CD4-positive, alpha-beta T cell (primary cell): ENCODE results near the gene PID1. TPM values are rescaled to one million over a fixed set of nuclear protein-coding genes. Genes with fewer than 3 reads are reported as not detected.

Source experiments
- ATAC-seq: fragments of 200-7000 bp; cut with Tn5 transposase; one replicate; pipeline ENCODE4 v1.10.0; 2022; ENCODE audit warnings: mild to moderate bottlenecking; ENCODE audit not compliant: poor library complexity
- CTCF ChIA-PET: fragments of 350-600 bp; sonication (Branson Sonifier 250); formaldehyde crosslinking; loops from one replicate; lab custom pipeline; 2021; ENCODE audit warnings: antibody characterized with exemption, inconsistent platforms; lab: Charles Lee
- POLR2A ChIA-PET: fragments of 350-600 bp; sonication (Branson Sonifier 250); formaldehyde crosslinking; loops from one replicate; lab custom pipeline; 2021; ENCODE audit warnings: antibody characterized with exemption, inconsistent platforms; lab: Charles Lee
- DNase-seq, 14 experiments: peaks; one replicate each; pipeline ENCODE4 v3.0.0-alpha.2; 2013 to 2020; ENCODE audit warnings: mixed read lengths in 2 of 14
- H3K27ac ChIP-seq, 2 donors: one replicate each; pipeline versions ENCODE4 v1.5.1 to v1.7.0; 2013; ENCODE audit warnings: low read length in 2 of 2, low read depth in 1 of 2, mild to moderate bottlenecking in 1 of 2
- H3K27me3 ChIP-seq, 2 experiments: 1 replicate in 1 of 2; 2 replicates in 1 of 2; pipeline versions ENCODE4 v1.6.1 to v1.7.0; 2013; ENCODE audit warnings: low read length in 2 of 2, control low read depth in 1 of 2, mild to moderate bottlenecking in 1 of 2, moderate library complexity in 1 of 2; ENCODE audit not compliant: insufficient read depth in 2 of 2, control insufficient read depth in 1 of 2
- H3K36me3 ChIP-seq: one replicate; pipeline ENCODE4 v1.6.1; 2013; ENCODE audit warnings: low read length, control low read depth; ENCODE audit not compliant: insufficient read depth
- H3K4me1 ChIP-seq: one replicate; pipeline ENCODE4 v1.6.1; 2013; ENCODE audit warnings: low read length, control low read depth; ENCODE audit not compliant: insufficient read depth
- H3K4me3 ChIP-seq: one replicate; pipeline ENCODE4 v1.5.1; 2013; ENCODE audit warnings: mild to moderate bottlenecking, low read length, moderate library complexity
- H3K9me3 ChIP-seq, 2 experiments: 1 replicate in 1 of 2; 2 replicates in 1 of 2; pipeline versions ENCODE4 v1.6.1 to v1.7.0; 2013; ENCODE audit warnings: low read length in 2 of 2, mild to moderate bottlenecking in 2 of 2, control low read depth in 1 of 2, moderate library complexity in 1 of 2; ENCODE audit not compliant: control insufficient read depth in 1 of 2, insufficient read depth in 1 of 2
- H3K27ac Mint-ChIP-seq: one replicate; pipeline ENCODE4 v1.8.0; 2020; ENCODE audit warnings: mixed read lengths
- H3K27me3 Mint-ChIP-seq: one replicate; pipeline ENCODE4 v1.8.0; 2021; ENCODE audit warnings: mixed read lengths
- H3K36me3 Mint-ChIP-seq: one replicate; pipeline ENCODE4 v1.8.0; 2021; ENCODE audit warnings: low read depth, mixed read lengths
- H3K4me1 Mint-ChIP-seq: one replicate; pipeline ENCODE4 v1.8.0; 2021; ENCODE audit warnings: low read depth, mixed read lengths
- H3K4me3 Mint-ChIP-seq: one replicate; pipeline ENCODE4 v1.8.0; 2020; ENCODE audit warnings: mild to moderate bottlenecking, mixed read lengths
- H3K9me3 Mint-ChIP-seq: one replicate; pipeline ENCODE4 v1.8.0; 2020; ENCODE audit warnings: mixed read lengths
- CTCF ChIP-seq: fragments of 200-600 bp; IDR thresholded peaks from one replicate; pipeline ENCODE4 v1.8.0; 2022; ENCODE audit warnings: antibody characterized with exemption, mild to moderate bottlenecking
- intact Hi-C, 2 experiments: fragments of 100-400 bp; cut with DNase I in 1 of 2; cut with micrococcal nuclease in 1 of 2; formaldehyde crosslinking; loops; one replicate each; pipeline versions ENCODE4 v1.15.1 to v1.9.0; 2023 to 2025; cut with DNase I, micrococcal nuclease
- polyA plus RNA-seq, 2 donors: library from polyadenylated mRNA; unstranded; fragments of 120-200 nt; gene quantifications; one replicate each; pipeline ENCODE4 v1.2.1, GENCODE V29; 2013
- total RNA-seq, 174 experiments: library from RNA in 2 of 174; stranded (reverse) in 2 of 174; gene quantifications; one replicate each; pipeline ENCODE4 v1.2.3 and lab custom pipeline; 2021 to 2026

The PID1 gene
- total RNA-seq, result under 1 TPM; 0.38 to 0.53 TPM
- polyA plus RNA-seq (2013, experiment 1 of 2), result 6.1 TPM
- polyA plus RNA-seq (2013, experiment 2 of 2), result 3.5 TPM
- 0 to 3.6 (median 0) reads per million in 172 experiments for total RNA-seq (lab: John Stamatoyannopoulos, UW)

GRCh38 chr2:229270551-229271410 is at the start of gene PID1:
Gene PID1 (minus strand): TSS chr2:229271287. CDS start chr2:229271043, 244 bp downstream.
- Histone ChIP-seq H3K36me3 (no peaks in the 10 kb centered on the region), H3K4me1 (no peaks in the 10 kb centered on the region), H3K27ac (no peak within 1 kb of the TSS), H3K27me3 (peaks cover 4 to 20% of the 10 kb centered on the region in 2 experiments), H3K4me3 (peak within 1 kb of the TSS; percentile 30), H3K9me3 (peaks cover 0 to 8% of the 10 kb centered on the region in 2 experiments)
- H3K36me3 Mint-ChIP-seq, result no peaks in the 10 kb centered on the region
- no peak within 1 kb of the TSS for H3K27ac Mint-ChIP-seq
- ChIA-PET CTCF (no interaction called here), POLR2A (no interaction called here)
- intact Hi-C loops, result loop anchor here in 1 of 2 experiments (5.0 kb wide), 1 partner anchor 1378 kb away; no protein-coding TSS in a partner anchor
- H3K27me3 Mint-ChIP-seq, result peaks cover 42% of the 10 kb centered on the region
- ATAC-seq, result no peak
- TF ChIP-seq CTCF, result no peak
- no peak within 1 kb of the TSS for H3K4me3 Mint-ChIP-seq
- no peaks in the 10 kb centered on the region for H3K4me1 Mint-ChIP-seq
- no peaks in the 10 kb centered on the region for H3K9me3 Mint-ChIP-seq
- peak in 2 of 14 experiments; percentile 17 to 21 for DNase-seq

- H3K9me3 Mint-ChIP-seq, result peaks cover 2% of the 10 kb centered on the region
- H3K9me3 ChIP-seq, result peaks cover 0 to 5% of the 10 kb centered on the region in 2 experiments
- intact Hi-C loops, result no loop called here
- ChIA-PET CTCF (no interaction called here), POLR2A (no interaction called here)
- no peak for ATAC-seq
- DNase-seq, result no peak
- no peak overlapping the region for H3K4me3 Mint-ChIP-seq
- no peaks in the 10 kb centered on the region for H3K27me3 Mint-ChIP-seq
- H3K36me3 ChIP-seq, result no peaks in the 10 kb centered on the region
- H3K4me1 ChIP-seq, result no peaks in the 10 kb centered on the region
- TF ChIP-seq CTCF, result no peak
- no peaks in the 10 kb centered on the region for H3K4me1 Mint-ChIP-seq
- no peaks in the 10 kb centered on the region for H3K27me3 ChIP-seq
- H3K27ac Mint-ChIP-seq, result no peak overlapping the region
- no peaks in the 10 kb centered on the region for H3K36me3 Mint-ChIP-seq
- no peak overlapping the region for H3K27ac ChIP-seq
- no peak overlapping the region for H3K4me3 ChIP-seq
These were observed 48.5 kb upstream of the PID1 start for GRCh38 chr2:229319558-229319957.

- intact Hi-C loops, result no loop called here
- Histone ChIP-seq H3K4me3 (no peak overlapping the region), H3K27me3 (no peaks in the 10 kb centered on the region), H3K36me3 (no peaks in the 10 kb centered on the region), H3K9me3 (no peaks in the 10 kb centered on the region), H3K4me1 (no peaks in the 10 kb centered on the region), H3K27ac (no peak overlapping the region)
- no peak for ATAC-seq
- TF ChIP-seq CTCF, result no peak
- no peak overlapping the region for H3K4me3 Mint-ChIP-seq
- no peaks in the 10 kb centered on the region for H3K4me1 Mint-ChIP-seq
- POLR2A ChIA-PET, result no interaction called here
- CTCF ChIA-PET, result no interaction called here
- H3K27ac Mint-ChIP-seq, result no peak overlapping the region
- peak in 1 of 14 experiments; percentile 4 for DNase-seq
- H3K36me3 Mint-ChIP-seq, result no peaks in the 10 kb centered on the region
- H3K9me3 Mint-ChIP-seq, result no peaks in the 10 kb centered on the region
- H3K27me3 Mint-ChIP-seq, result no peaks in the 10 kb centered on the region
These were observed 43.0 kb upstream of the PID1 start for GRCh38 chr2:229314117-229314516.
